ENCODE measurements around the gene COL21A1. TPM values are rescaled to one million over a fixed set of nuclear protein-coding genes. Genes with fewer than 3 reads are reported as not detected.

COL21A1 gene
- total RNA-seq, 1 donor from 2014 or later: not detected

DNA sequence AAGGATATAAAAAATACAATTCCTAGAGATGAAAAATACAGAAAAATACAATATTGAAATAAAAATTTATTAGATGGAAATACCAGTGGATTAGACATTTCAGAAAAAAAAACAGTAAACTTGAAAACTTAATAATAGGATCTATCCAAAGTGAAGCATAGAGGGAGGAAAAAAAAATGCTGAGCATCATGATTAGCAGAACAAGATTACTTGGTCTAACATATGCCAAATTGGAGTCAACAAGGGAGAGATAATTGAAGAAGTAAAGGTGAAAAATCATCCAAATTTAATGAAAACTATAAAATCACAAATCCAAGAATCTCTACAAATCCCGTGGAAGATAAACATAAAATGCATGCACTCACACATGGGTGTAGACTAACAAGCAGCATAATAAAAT, 205.8 kb downstream of the COL21A1 start:
- TF ChIP-seq, protein P1, sequence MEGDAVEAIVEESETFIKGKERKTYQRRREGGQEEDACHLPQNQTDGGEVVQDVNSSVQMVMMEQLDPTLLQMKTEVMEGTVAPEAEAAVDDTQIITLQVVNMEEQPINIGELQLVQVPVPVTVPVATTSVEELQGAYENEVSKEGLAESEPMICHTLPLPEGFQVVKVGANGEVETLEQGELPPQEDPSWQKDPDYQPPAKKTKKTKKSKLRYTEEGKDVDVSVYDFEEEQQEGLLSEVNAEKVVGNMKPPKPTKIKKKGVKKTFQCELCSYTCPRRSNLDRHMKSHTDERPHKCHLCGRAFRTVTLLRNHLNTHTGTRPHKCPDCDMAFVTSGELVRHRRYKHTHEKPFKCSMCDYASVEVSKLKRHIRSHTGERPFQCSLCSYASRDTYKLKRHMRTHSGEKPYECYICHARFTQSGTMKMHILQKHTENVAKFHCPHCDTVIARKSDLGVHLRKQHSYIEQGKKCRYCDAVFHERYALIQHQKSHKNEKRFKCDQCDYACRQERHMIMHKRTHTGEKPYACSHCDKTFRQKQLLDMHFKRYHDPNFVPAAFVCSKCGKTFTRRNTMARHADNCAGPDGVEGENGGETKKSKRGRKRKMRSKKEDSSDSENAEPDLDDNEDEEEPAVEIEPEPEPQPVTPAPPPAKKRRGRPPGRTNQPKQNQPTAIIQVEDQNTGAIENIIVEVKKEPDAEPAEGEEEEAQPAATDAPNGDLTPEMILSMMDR (conservative IDR thresholded peaks at IDR 0.05; ENCODE audit: low read depth, low read length): no peak

DNA sequence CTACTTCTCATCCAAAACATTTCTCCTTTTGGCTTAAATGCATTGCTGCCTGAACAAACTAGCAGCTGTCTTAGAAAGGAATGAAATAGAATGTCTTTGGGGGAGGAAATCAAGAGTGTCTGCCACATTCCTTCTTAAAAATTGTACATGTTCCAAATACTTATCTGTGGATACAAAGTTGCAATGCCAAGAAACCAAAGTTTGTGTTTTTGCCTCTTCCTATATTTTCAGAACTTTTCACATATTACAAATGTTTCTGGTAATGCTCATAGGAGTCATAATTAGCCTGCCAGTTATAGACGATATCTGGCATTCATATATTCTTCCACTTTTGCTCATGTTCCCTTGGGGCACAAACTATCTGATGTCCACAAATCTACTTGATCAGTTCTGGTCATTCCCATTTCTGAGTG, 206.5 kb downstream of the COL21A1 start:
- no peak for DNase-seq (ENCODE audit: low read depth)
- TF ChIP-seq, protein P1 (conservative IDR thresholded peaks at IDR 0.05; ENCODE audit: low read depth, low read length): no peak
- no peak overlapping the region for H3K4me3 ChIP-seq (ENCODE audit: low read depth, low read length)

More for the DNA sequence above, 205.8 kb downstream of the COL21A1 start:
- H3K4me3 ChIP-seq (ENCODE audit: low read depth, low read length): no peak overlapping the region
- no peak for DNase-seq (ENCODE audit: low read depth)

DNA sequence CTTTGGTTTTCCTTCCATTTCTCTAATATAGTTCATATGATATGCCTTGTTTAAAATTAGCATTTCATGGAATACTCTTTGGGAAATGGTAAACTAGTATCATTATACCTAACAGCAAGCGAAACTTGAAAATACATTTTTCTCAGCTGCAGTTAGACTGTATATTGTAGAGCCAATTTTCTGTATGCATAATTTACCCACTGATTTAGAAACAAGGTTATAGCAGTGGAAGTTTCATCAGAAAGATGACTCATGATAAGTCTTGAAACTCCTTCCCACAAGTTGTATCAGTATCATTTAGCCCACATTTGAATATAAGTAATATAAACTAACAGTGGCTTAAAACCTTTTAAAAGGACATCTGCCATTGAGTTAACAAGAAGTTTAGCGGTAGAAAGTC, 207.2 kb downstream of the COL21A1 start:
- H3K4me3 ChIP-seq (ENCODE audit: low read depth, low read length): no peak overlapping the region
- TF ChIP-seq, protein P1 (conservative IDR thresholded peaks at IDR 0.05; ENCODE audit: low read depth, low read length): no peak
- DNase-seq (ENCODE audit: low read depth): no peak

DNA sequence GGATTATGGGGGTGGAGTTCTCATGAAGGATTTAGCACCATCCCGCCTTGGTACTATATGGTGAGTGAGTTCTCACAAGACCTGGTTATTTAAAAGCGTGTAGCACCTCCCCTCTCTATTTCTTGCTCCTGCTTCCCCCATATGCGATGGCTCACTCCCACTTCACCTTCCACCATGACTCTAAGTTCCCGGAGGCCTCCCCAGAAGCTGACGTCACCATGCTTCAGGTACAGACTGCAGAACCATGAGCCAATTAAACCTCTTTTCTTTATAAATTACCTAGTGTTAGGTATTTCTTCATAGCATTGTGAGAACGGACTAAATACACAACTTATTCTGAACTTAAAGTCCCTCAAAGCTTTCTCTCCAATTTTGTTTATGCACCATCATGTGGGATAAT, 208.6 kb downstream of the COL21A1 start:
- TF ChIP-seq, protein P1 (conservative IDR thresholded peaks at IDR 0.05; ENCODE audit: low read depth, low read length): no peak
- no peak overlapping the region for H3K4me3 ChIP-seq (ENCODE audit: low read depth, low read length)
- no peak for DNase-seq (ENCODE audit: low read depth)

DNA sequence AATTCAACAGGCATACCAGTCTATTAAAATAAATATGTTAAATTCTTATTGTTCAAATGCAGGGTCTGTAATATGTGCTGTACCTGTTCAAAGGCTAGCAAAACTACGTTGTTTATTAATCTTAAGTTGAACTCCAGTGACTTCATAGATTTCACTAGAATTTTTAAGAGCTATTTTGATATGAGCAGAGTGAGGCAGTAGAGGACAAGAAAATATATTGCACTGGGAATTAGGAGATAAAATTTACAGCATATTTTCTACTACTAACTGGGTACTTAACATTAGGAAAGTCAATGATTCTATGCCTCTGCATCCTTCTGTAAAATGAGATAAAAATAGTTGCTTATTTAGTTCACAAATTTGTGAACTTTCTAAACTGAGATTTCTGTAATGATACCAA, 209.8 kb downstream of the COL21A1 start:
- TF ChIP-seq, protein P1 (conservative IDR thresholded peaks at IDR 0.05; ENCODE audit: low read depth, low read length): no peak
- H3K4me3 ChIP-seq (ENCODE audit: low read depth, low read length): no peak overlapping the region
- no peak for DNase-seq (ENCODE audit: low read depth)

DNA sequence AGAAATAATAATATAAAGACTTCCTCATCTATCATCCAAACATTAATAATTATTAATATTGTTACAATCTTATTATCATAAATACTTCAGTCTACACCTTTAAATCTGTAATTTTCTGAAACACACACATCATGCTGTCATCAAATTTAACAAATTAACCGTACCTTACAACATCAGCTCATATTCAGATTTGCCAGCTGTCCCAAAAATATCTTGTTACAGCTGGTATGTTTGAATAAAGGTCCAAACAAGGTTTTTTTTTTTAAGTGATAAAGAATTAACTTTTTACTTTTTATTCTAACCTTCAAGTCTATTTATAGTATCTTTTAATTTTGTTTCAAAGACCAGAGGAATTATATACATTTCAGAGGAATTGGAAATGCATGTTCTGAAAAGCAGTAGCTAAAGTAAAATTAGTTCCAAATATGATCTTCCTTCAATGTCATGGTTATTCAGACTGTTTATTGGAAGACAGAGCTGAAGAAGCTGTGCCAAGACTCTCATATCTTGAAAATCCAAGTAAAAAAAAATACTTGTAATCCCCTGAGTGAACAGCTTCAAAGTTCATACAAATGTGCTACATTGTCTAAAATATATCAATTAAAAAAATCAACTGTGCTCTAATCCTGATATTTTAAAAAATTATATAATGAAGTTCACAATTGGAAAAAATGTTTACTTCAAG, 210.3 kb downstream of the COL21A1 start:
- no peak overlapping the region for H3K4me3 ChIP-seq (ENCODE audit: low read depth, low read length)
- DNase-seq (ENCODE audit: low read depth): no peak
- TF ChIP-seq, protein P1 (conservative IDR thresholded peaks at IDR 0.05; ENCODE audit: low read depth, low read length): no peak

DNA sequence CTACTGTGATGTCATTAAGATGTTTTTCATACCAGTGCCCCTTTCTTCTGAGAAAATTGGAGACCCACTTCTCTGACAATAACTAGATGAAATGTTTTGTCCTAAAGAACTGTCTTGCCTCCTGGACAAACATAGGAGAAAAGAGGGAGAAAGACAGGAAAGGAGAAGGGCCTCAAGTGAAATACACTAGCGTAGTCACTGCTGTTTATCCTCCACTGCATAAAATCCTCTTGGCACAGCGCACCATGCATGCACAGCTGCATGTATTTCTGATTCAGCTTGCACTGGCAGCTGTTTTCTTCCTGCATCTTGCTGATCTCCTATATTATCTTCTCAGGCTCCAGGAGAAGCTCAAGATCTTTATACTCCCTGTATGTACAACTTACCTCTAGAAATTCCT, 214.0 kb downstream of the COL21A1 start:
- no peak for DNase-seq (ENCODE audit: low read depth)
- TF ChIP-seq, protein P1 (conservative IDR thresholded peaks at IDR 0.05; ENCODE audit: low read depth, low read length): no peak
- H3K4me3 ChIP-seq (ENCODE audit: low read depth, low read length): no peak overlapping the region

Data from epithelial cell of proximal tubule (primary cell).